CD14-positive monocyte (primary cell): ENCODE data around the gene TERT. TPM values are rescaled to one million over a fixed set of nuclear protein-coding genes. Genes with fewer than 3 reads are reported as not detected.
"Not testable (repeated sequence)": the region's sequence is repeated elsewhere in the genome, so short reads cannot be mapped to it uniquely, and the experiment has no call there.

Source experiments
- DNase-seq, 3 donors: peaks; one replicate each; pipeline ENCODE4 v3.0.0-alpha.2; 2011 to 2022
- H2AFZ ChIP-seq: 2 replicates; pipeline ENCODE4 v1.6.0; 2012; ENCODE audit warnings: mild to moderate bottlenecking, low read depth, low read length, inconsistent platforms; ENCODE audit not compliant: insufficient read depth, poor library complexity, severe bottlenecking
- H3K27ac ChIP-seq, 2 donors: 1 replicate in 1 of 2; 2 replicates in 1 of 2; pipeline ENCODE4 v1.5.1; 2012 to 2013; ENCODE audit warnings: low read length in 2 of 2, control low read depth in 1 of 2, inconsistent platforms in 1 of 2, low read depth in 1 of 2, mild to moderate bottlenecking in 1 of 2
- H3K27me3 ChIP-seq, 2 donors: one replicate each; pipeline versions ENCODE4 v1.6.0 to v1.6.1; 2011 to 2013; ENCODE audit warnings: low read length in 2 of 2; ENCODE audit not compliant: control insufficient read depth in 2 of 2, insufficient read depth in 2 of 2
- H3K36me3 ChIP-seq, 2 donors: replicated peaks in 1 of 2; 1 replicate in 1 of 2; 2 replicates in 1 of 2; pipeline versions ENCODE4 v1.5.1 to v1.6.1; 2012 to 2013; ENCODE audit warnings: low read length in 2 of 2, control low read depth in 1 of 2, inconsistent platforms in 1 of 2, mild to moderate bottlenecking in 1 of 2; ENCODE audit not compliant: insufficient read depth in 2 of 2, control insufficient read depth in 1 of 2
- H3K4me1 ChIP-seq, 2 donors: 1 replicate in 1 of 2; 2 replicates in 1 of 2; pipeline versions ENCODE4 v1.5.1 to v1.6.1; 2012 to 2013; ENCODE audit warnings: low read length in 2 of 2, control low read depth in 1 of 2, inconsistent platforms in 1 of 2, mild to moderate bottlenecking in 1 of 2, moderate library complexity in 1 of 2; ENCODE audit not compliant: insufficient read depth in 2 of 2, control insufficient read depth in 1 of 2
- H3K4me2 ChIP-seq: replicated peaks from 2 replicates; pipeline ENCODE3; 2012; ENCODE audit warnings: low read length, moderate library complexity, mild to moderate bottlenecking; ENCODE audit not compliant: poor library complexity, severe bottlenecking; ENCODE audit errors: extremely low read depth
- H3K4me3 ChIP-seq, 3 experiments: fragments of 200-600 bp in 1 of 3; sonication (generic) in 1 of 3; replicated peaks in 1 of 3; 1 replicate in 2 of 3; 2 replicates in 1 of 3; pipeline ENCODE4 v1.5.1; 2011 to 2013; ENCODE audit warnings: low read length in 3 of 3, mild to moderate bottlenecking in 3 of 3, control low read depth in 2 of 3, low read depth in 2 of 3, inconsistent platforms in 1 of 3, moderate library complexity in 1 of 3
- H3K79me2 ChIP-seq: 2 replicates; pipeline ENCODE4 v1.6.0; 2012; ENCODE audit warnings: mild to moderate bottlenecking, control low read depth, inconsistent platforms, low read length, moderate library complexity; ENCODE audit not compliant: insufficient read depth
- H3K9ac ChIP-seq: 2 replicates; pipeline ENCODE4 v1.6.0; 2017; ENCODE audit warnings: low read length, mild to moderate bottlenecking; ENCODE audit not compliant: insufficient read depth, poor library complexity, severe bottlenecking
- H3K9me3 ChIP-seq, 2 donors: replicated peaks in 1 of 2; 1 replicate in 1 of 2; 2 replicates in 1 of 2; pipeline versions ENCODE4 v1.5.1 to v1.6.1; 2012 to 2013; ENCODE audit warnings: low read length in 2 of 2, control low read depth in 1 of 2; ENCODE audit not compliant: control insufficient read depth in 1 of 2, insufficient read depth in 1 of 2
- H4K20me1 ChIP-seq: 2 replicates; pipeline ENCODE4 v1.6.0; 2012; ENCODE audit warnings: mild to moderate bottlenecking, low read length, control low read depth, moderate library complexity; ENCODE audit not compliant: insufficient read depth
- H3K27ac Mint-ChIP-seq, 7 donors: one replicate each; pipeline ENCODE4 v1.8.0; 2020; ENCODE audit warnings: mild to moderate bottlenecking in 7 of 7, mixed read lengths in 7 of 7, moderate library complexity in 6 of 7, inconsistent platforms in 2 of 7
- H3K27me3 Mint-ChIP-seq, 3 donors: one replicate each; pipeline ENCODE4 v1.8.0; 2021 to 2022; ENCODE audit warnings: low read depth in 3 of 3, mild to moderate bottlenecking in 3 of 3, mixed read lengths in 3 of 3, moderate library complexity in 3 of 3, inconsistent platforms in 1 of 3
- H3K36me3 Mint-ChIP-seq, 2 donors: one replicate each; pipeline ENCODE4 v1.8.0; 2020; ENCODE audit warnings: mixed read lengths in 2 of 2, inconsistent platforms in 1 of 2, mild to moderate bottlenecking in 1 of 2
- H3K4me1 Mint-ChIP-seq: one replicate; pipeline ENCODE4 v1.8.0; 2020; ENCODE audit warnings: mild to moderate bottlenecking, mixed read lengths
- H3K4me3 Mint-ChIP-seq, 2 donors: one replicate each; pipeline ENCODE4 v1.8.0; 2020; ENCODE audit warnings: mild to moderate bottlenecking in 2 of 2, mixed read lengths in 2 of 2, moderate library complexity in 1 of 2
- H3K9me3 Mint-ChIP-seq, 7 donors: one replicate each; pipeline ENCODE4 v1.8.0; 2020 to 2022; ENCODE audit warnings: mixed read lengths in 7 of 7, mild to moderate bottlenecking in 6 of 7, moderate library complexity in 6 of 7, inconsistent platforms in 2 of 7
- WGBS: methylation state at CpG from one replicate; pipeline ENCODE4 v1.1.5; 2013; ENCODE audit warnings: missing lambda C conversion rate; ENCODE audit not compliant: insufficient coverage; 5-methylcytosine and 5-hydroxymethylcytosine counted together
- intact Hi-C, 2 donors: fragments of 100-400 bp; cut with micrococcal nuclease; formaldehyde crosslinking; loops; one replicate each; pipeline versions ENCODE4 v1.15.0 to v1.15.1; 2023
- polyA plus RNA-seq, 3 donors: library from polyadenylated mRNA; depleted of rRNA in 1 of 3; unstranded in 2 of 3; stranded (reverse) in 1 of 3; fragments of 300-500 nt in 2 of 3; fragments of >200 nt in 1 of 3; fragmentation: Illumina TruSeq in 2 of 3; gene quantifications; 1 replicate in 2 of 3; 2 replicates in 1 of 3; pipeline ENCODE4 v1.2.3, GENCODE V29; 2012 to 2021
- TF ChIP-seq, protein P1 (sequence below): fragments of 200-600 bp; IDR thresholded peaks from one replicate; pipeline ENCODE4 v1.8.0; 2022; ENCODE audit warnings: antibody characterized with exemption, mild to moderate bottlenecking

Gene TERT
- polyA plus RNA-seq, 3 donors, result not detected

DNA sequence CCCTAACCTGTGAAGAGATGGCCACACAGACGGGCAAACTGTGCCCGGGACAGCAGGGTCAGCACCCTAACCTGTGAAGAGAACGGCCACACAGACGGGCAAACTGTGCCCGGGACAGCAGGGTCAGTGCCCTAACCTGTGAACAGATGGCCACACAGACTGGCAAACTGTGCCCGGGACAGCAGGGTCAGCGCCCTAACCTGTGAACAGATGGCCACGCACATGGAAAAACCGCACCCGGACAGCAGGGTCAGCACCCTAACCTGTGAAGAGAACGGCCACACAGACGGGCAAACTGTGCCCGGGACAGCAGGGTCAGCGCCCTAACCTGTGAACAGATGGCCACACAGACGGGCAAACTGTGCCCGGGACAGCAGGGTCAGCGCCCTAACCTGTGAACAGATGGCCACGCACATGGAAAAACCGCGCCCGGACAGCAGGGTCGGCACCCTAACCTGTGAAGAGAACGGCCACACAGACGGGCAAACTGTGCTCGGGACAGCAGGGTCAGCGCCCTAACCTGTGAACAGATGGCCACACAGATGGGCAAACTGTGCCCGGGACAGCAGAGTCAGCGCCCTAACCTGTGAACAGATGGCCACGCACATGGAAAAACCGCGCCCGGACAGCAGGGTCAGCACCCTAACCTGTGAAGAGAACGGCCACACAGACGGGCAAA lies 44.4 kb upstream of the TERT start:
- H3K9me3 ChIP-seq, H2AFZ ChIP-seq, H3K9me3 Mint-ChIP-seq, intact Hi-C loops, H3K9ac ChIP-seq, H3K27ac ChIP-seq, DNase-seq, H3K4me3 ChIP-seq, H3K27me3 Mint-ChIP-seq, H3K4me3 Mint-ChIP-seq, H3K27ac Mint-ChIP-seq, H3K4me2 ChIP-seq, H3K27me3 ChIP-seq: not testable (repeated sequence)
- H3K4me1 ChIP-seq, result peaks cover 6 to 13% of the 10 kb centered on the region in 2 donors
- H3K36me3 ChIP-seq, result peaks cover 83 to 91% of the 10 kb centered on the region in 2 donors
- 98% methylated on average over 10 of the region's 34 CpGs for WGBS
- Mint-ChIP-seq H3K4me1 (peaks cover 12% of the 10 kb centered on the region), H3K36me3 (peaks cover 74 to 88% of the 10 kb centered on the region in 2 donors)
- H3K79me2 ChIP-seq, result peaks cover 19% of the 10 kb centered on the region
- peaks cover 35% of the 10 kb centered on the region for H4K20me1 ChIP-seq

DNA sequence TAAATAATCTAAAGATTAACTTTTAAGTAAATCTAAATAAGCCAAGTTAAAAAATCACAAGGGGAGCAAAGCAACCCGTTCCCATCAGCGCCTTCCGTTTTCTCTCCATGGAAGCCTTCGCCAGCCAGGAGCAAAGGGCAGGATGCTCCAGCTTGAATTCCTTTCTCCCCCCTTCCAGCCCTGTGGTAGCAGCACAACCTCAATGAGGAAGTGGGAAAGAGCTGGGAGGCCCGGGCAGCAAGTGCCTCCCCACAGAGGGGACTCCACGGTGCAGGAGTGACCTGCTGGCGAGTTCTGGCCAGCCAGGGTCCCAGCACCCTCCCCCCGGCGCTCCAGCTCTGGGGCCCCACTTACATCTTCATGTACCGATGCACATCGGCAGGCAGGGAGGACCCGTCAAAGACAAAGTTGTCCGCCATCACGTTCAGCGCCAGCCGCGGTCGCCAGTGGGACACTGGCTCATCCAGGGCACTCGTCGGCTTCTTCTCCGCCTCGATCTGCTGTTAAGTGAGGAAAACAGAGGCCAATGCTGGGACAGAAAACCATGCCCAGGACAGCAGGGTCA lies 43.7 kb upstream of the TERT start:
- TF ChIP-seq, protein P1, sequence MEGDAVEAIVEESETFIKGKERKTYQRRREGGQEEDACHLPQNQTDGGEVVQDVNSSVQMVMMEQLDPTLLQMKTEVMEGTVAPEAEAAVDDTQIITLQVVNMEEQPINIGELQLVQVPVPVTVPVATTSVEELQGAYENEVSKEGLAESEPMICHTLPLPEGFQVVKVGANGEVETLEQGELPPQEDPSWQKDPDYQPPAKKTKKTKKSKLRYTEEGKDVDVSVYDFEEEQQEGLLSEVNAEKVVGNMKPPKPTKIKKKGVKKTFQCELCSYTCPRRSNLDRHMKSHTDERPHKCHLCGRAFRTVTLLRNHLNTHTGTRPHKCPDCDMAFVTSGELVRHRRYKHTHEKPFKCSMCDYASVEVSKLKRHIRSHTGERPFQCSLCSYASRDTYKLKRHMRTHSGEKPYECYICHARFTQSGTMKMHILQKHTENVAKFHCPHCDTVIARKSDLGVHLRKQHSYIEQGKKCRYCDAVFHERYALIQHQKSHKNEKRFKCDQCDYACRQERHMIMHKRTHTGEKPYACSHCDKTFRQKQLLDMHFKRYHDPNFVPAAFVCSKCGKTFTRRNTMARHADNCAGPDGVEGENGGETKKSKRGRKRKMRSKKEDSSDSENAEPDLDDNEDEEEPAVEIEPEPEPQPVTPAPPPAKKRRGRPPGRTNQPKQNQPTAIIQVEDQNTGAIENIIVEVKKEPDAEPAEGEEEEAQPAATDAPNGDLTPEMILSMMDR, result no peak
- peaks cover 0 to 3% (median 0%) of the 10 kb centered on the region in 3 donors for H3K27me3 Mint-ChIP-seq
- H3K9ac ChIP-seq, result no peak overlapping the region
- H3K4me1 Mint-ChIP-seq, result peaks cover 6% of the 10 kb centered on the region
- no peaks in the 10 kb centered on the region for H3K9me3 ChIP-seq
- H3K4me2 ChIP-seq, result no peak overlapping the region
- no peaks in the 10 kb centered on the region for H3K9me3 Mint-ChIP-seq
- DNase-seq, result no peak
- H3K4me1 ChIP-seq, result peaks cover 0 to 6% of the 10 kb centered on the region in 2 donors
- H4K20me1 ChIP-seq, result peaks cover 39% of the 10 kb centered on the region
- 84% methylated on average over 18 of the region's 22 CpGs for WGBS
- intact Hi-C loops, result no loop called here
- H3K79me2 ChIP-seq, result peaks cover 12% of the 10 kb centered on the region
- H3K27ac ChIP-seq, result no peak overlapping the region
- H3K36me3 ChIP-seq, result peaks cover 90 to 98% of the 10 kb centered on the region in 2 donors
- peaks cover 80 to 95% of the 10 kb centered on the region in 2 donors for H3K36me3 Mint-ChIP-seq
- H3K4me3 ChIP-seq, result no peak overlapping the region
- H3K27ac Mint-ChIP-seq, result no peak overlapping the region
- no peak overlapping the region for H3K4me3 Mint-ChIP-seq
- no peaks in the 10 kb centered on the region for H3K27me3 ChIP-seq
- no peak overlapping the region for H2AFZ ChIP-seq
